ENCODE results near the gene TCOF1. TPM values are rescaled to one million over a fixed set of nuclear protein-coding genes. Genes with fewer than 3 reads are reported as not detected.

TCOF1 gene
- total and polyA plus RNA-seq, 12 donors, result 12.6 to 30.3 (median 20.8) TPM

DNA sequence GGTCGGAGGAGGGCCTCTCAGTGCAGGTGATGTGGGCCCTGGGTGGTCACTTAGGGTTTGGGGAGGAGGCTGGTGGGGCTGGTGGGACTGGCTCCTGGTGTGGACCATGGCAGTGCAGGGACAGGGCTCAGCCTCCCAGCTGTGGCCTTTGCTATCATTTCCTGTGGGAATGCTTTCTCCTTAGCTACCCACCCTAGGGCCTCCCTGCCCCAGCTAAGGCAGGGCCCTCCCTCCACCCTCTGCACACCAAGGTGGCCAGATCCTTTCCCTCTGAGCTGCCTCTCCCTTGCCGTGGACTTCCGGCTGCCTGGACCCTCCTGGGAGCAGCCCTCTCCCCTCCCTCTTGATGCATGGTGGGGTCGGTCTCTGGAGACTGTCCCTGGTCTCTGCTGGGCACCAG, 32.1 kb upstream of the TCOF1 start:
- 83 to 94% (median 90%) methylated on average over 4 of the region's 4 CpGs for WGBS, 4 donors
- Histone ChIP-seq H3K9me3 (replicated peaks in 1 of 3) (no peaks in the 10 kb centered on the region), H3K4me1 (replicated peaks in 1 of 2) (peaks cover 0 to under 1% of the 10 kb centered on the region in 2 donors), H3K4me3 (no peak overlapping the region), H3K36me3 (replicated peaks in 1 of 2) (no peaks in the 10 kb centered on the region), H3K27ac (no peak overlapping the region), H3K27me3 (no peaks in the 10 kb centered on the region)
- intact Hi-C loops (cut with DNase I), result no loop called here
- TF ChIP-seq, protein P1, sequence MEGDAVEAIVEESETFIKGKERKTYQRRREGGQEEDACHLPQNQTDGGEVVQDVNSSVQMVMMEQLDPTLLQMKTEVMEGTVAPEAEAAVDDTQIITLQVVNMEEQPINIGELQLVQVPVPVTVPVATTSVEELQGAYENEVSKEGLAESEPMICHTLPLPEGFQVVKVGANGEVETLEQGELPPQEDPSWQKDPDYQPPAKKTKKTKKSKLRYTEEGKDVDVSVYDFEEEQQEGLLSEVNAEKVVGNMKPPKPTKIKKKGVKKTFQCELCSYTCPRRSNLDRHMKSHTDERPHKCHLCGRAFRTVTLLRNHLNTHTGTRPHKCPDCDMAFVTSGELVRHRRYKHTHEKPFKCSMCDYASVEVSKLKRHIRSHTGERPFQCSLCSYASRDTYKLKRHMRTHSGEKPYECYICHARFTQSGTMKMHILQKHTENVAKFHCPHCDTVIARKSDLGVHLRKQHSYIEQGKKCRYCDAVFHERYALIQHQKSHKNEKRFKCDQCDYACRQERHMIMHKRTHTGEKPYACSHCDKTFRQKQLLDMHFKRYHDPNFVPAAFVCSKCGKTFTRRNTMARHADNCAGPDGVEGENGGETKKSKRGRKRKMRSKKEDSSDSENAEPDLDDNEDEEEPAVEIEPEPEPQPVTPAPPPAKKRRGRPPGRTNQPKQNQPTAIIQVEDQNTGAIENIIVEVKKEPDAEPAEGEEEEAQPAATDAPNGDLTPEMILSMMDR (IDR thresholded peaks at IDR 0.05), result no peak
- no peak for TF ChIP-seq POLR2A (IDR thresholded peaks at IDR 0.05)
- DNase-seq, result no peak

GRCh38 chr5:150326707-150327106, 30.8 kb upstream of the TCOF1 start:
- TF ChIP-seq, protein P1 (IDR thresholded peaks at IDR 0.05), result no peak
- TF ChIP-seq POLR2A (IDR thresholded peaks at IDR 0.05), result no peak
- WGBS, 4 donors, result 70 to 80% (median 75%) methylated on average over 2 of the region's 2 CpGs
- intact Hi-C loops (cut with DNase I), result no loop called here

GRCh38 chr5:150327139-150327538, 30.4 kb upstream of the TCOF1 start:
- H3K27ac ChIP-seq, result no peak overlapping the region
- no peak for DNase-seq
- no peak overlapping the region for H3K4me3 ChIP-seq
- no peaks in the 10 kb centered on the region for H3K4me1 ChIP-seq (replicated peaks in 1 of 2)
- TF ChIP-seq, protein P1 (IDR thresholded peaks at IDR 0.05), result no peak
- TF ChIP-seq POLR2A (IDR thresholded peaks at IDR 0.05), result no peak
- intact Hi-C loops (cut with DNase I), result no loop called here
- H3K9me3 ChIP-seq (replicated peaks in 1 of 3), result no peaks in the 10 kb centered on the region
- WGBS, 4 donors, result 78 to 85% (median 83%) methylated on average over 3 of the region's 3 CpGs
- H3K36me3 ChIP-seq (replicated peaks in 1 of 2), result no peaks in the 10 kb centered on the region
- H3K27me3 ChIP-seq, result no peaks in the 10 kb centered on the region

More at GRCh38 chr5:150326707-150327106, 30.8 kb upstream of the TCOF1 start:
- no peak for DNase-seq
- Histone ChIP-seq H3K27ac (no peak overlapping the region), H3K9me3 (replicated peaks in 1 of 3) (no peaks in the 10 kb centered on the region), H3K27me3 (no peaks in the 10 kb centered on the region), H3K4me3 (no peak overlapping the region), H3K36me3 (replicated peaks in 1 of 2) (no peaks in the 10 kb centered on the region), H3K4me1 (replicated peaks in 1 of 2) (no peaks in the 10 kb centered on the region)

DNA sequence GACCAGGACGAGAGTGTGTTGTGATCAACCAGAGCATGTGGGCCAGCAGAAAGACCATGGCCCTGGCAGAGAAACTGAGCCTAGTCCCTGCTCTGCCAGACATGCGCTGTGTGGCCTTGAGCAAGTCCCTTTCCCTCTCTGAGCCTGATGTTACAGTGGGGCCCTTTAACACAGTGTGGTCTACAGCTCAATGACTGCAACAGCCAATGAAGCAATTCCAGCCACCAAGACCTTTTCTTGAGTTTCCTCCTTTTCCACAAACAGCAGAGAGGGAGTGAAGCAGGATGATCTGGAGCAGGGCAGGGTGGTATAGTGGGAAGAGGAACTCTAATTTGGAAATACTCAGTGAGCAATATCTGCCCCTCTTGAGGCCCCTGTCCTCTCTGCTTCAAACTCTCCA, 29.0 kb upstream of the TCOF1 start:
- Histone ChIP-seq H3K36me3 (replicated peaks in 1 of 2) (no peaks in the 10 kb centered on the region), H3K4me3 (no peak overlapping the region), H3K9me3 (replicated peaks in 1 of 3) (no peaks in the 10 kb centered on the region), H3K27me3 (no peaks in the 10 kb centered on the region), H3K4me1 (replicated peaks in 1 of 2) (no peaks in the 10 kb centered on the region), H3K27ac (no peak overlapping the region)
- intact Hi-C loops (cut with DNase I), result no loop called here
- 63 to 100% (median 94%) methylated on average over 1 to 2 of the region's 2 CpGs for WGBS, 4 donors
- DNase-seq, result no peak
- no peak for TF ChIP-seq POLR2A (IDR thresholded peaks at IDR 0.05)
- TF ChIP-seq, protein P1 (IDR thresholded peaks at IDR 0.05), result no peak
